GM18526 (cell line): ENCODE measurements around the gene LARP6.

Source experiments
- POLR2A ChIP-seq: IDR thresholded peaks from 3 replicates; pipeline ENCODE4 v1.6.1; 2011; ENCODE audit not compliant: insufficient read length; ENCODE audit errors: extremely low read depth

The LARP6 gene

DNA sequence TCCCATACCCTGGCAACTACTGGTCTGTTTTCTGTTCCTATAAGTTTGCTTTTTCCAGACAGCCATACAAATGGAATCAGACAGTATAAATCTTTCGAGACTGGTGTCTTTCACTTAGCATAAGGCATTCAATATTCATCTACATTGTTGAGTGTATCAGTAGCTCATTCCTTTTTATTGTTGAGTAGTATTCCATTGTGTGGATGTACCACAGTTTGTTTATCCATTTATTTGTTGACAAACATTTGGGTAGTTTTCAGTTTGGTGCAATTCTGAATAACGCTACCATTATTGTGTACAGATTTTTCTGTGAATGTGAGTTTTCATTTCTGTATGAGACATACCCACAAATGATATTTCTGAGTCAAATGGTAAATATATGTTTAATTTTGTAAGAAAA is 35.4 kb downstream of the LARP6 start:
- TF ChIP-seq POLR2A = no peak

DNA sequence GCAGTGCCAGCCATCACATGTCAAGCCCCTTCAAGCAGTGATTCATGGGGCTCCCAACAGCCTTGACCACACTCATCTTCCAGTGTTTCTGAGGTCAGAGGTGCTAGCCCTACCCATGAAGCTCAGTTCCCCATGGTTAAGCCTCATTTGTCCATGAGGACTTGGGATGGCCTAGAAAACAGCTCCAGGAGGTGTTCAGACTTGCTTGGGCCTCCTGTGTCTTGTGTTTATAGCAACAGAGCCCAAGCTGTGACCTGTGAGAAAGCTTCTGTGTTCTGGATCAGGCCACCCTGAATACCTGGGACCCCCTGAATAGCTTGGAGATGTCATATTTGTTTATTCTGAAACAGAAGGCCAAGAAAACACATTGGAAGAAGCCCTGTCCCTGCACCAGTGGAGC is 36.7 kb downstream of the LARP6 start:
- TF ChIP-seq POLR2A = no peak

DNA sequence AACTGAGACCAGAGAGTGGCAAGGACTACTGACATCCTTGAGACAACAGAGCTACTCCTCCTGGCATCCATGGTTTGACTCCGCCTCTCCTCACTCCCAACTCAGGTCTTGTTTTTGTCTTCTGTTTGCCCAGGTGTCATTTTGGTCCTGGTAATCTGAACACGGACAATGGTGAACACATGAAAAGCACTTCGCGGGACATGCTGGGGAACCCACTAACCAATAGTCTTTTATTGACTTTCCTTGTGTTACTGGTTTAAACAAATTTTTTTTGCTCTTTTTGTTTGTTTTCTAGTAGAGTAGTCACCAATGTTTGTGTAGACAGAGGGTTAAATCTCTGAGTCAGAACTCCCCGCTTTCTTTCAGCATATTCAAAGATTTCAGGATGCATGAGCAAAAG is 38.4 kb downstream of the LARP6 start:
- TF ChIP-seq POLR2A = no peak

DNA sequence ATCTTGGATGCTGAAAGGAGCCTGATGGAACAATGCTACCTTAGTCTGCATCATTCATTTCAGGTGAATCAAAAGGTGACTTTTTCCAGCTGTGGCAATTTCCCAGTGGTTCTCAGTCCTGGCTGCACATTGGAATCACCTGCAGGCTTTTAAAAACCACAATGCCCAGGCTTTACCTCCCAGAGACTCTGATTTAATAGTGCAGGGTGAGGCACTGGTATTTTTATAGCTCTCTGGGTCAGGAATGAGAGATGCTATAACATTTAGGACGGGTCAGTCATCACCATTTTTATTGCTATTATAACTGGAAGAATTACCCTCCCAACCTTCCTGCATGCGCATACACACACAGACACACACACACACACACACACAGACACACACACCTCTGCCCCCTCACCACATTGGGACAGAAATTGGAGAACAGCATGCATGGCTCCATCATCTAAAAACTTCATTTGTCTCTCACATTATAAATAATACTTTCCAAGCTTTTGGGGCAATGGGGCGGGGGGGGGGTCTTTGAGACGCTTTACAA is 41.1 kb downstream of the LARP6 start:
- TF ChIP-seq POLR2A = no peak

DNA sequence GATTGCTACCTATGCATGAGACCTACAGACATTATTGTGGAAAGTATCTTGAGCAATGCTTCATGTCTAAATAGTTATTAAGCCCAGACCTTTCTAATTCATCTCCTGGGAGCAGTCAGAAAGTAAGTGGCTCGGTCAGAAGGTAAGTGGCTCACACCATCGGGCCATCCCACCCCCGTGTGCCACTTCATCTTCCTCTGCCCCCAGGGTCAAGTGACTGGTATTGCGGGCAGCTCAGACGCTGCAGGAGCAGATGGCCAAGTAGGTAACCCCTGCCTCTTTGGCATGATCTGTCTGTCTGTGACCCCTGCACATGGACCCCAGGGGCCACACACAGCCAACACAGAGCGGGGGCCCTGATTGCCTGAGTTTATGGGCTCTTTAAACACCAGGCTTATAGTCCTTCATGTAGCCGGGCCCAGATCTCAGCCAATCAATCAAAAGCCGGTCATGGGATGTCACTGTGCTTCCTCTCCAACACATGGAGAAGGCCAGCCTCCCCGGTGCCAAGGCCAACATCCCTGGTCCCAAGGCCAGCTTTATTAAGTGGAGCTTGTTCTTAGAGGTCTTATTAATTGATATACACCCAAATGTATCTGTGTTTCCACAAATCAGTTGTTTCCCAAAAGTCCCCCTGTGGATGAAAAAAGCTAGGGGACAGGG is 42.9 kb downstream of the LARP6 start:
- TF ChIP-seq POLR2A = no peak

- TF ChIP-seq POLR2A = no peak
Observed at GRCh38 chr15:70806992-70807712, 46.8 kb downstream of the LARP6 start.

- TF ChIP-seq POLR2A = no peak
Observed at GRCh38 chr15:70802629-70803028, 51.3 kb downstream of the LARP6 start.

GRCh38 chr15:70801109-70801508 is 52.8 kb downstream of the LARP6 start:
- TF ChIP-seq POLR2A = no peak

DNA sequence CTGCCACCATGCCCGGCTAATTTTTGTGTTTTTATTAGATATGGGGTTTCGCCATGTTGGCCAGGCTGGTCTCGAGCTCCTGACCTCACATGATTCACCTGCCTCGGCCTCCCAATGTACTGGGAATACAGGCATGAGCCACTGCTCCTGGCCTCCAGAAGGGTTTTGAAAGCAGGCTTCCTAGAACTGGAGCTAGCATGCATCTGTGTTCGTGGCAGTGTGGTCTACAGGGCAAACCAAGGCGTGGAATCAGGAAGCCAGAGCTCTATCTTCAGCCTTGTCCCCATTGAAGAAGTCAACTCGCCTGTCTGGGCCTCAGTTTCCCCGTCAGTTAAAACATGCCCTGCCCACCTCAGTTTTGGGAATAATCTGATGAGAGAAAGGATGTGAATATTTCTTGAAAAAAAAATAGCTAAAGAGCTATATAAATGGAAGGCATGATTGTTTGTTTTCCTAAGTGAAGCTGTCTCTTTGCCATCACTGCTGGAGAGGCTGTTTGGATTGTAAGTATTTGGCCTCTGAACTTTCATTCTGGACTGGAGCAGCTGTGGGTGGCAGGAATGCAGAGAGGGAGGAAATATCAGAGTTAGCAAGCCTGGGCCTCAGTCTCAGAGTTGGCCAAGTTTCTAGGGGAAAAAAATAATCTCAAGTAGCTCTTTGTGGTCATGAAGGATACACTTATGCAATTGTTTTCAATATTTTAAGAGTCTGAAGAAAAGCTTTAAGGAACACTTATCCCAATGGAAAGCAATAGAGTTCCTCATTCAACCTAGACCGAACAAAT is 54.1 kb downstream of the LARP6 start:
- TF ChIP-seq POLR2A = no peak

DNA sequence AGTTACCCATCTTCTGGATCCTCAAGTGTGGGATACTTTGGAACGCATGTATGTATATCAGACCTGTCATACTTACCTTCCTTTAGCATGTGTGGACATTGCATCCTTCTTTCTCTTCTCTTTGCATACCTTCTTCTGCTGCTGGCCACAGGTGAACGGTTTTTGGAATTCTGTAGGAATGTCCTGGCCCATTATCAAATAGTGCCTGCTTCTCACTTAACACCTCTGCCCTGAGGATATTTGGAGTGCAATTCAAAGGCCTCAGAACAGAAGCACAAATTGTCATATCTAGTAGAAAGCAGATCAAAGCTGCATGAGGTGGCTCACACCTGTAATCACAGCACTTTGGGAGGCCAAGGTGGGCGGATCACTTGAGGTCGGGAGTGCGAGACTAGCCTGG is 56.5 kb downstream of the LARP6 start:
- TF ChIP-seq POLR2A = no peak

DNA sequence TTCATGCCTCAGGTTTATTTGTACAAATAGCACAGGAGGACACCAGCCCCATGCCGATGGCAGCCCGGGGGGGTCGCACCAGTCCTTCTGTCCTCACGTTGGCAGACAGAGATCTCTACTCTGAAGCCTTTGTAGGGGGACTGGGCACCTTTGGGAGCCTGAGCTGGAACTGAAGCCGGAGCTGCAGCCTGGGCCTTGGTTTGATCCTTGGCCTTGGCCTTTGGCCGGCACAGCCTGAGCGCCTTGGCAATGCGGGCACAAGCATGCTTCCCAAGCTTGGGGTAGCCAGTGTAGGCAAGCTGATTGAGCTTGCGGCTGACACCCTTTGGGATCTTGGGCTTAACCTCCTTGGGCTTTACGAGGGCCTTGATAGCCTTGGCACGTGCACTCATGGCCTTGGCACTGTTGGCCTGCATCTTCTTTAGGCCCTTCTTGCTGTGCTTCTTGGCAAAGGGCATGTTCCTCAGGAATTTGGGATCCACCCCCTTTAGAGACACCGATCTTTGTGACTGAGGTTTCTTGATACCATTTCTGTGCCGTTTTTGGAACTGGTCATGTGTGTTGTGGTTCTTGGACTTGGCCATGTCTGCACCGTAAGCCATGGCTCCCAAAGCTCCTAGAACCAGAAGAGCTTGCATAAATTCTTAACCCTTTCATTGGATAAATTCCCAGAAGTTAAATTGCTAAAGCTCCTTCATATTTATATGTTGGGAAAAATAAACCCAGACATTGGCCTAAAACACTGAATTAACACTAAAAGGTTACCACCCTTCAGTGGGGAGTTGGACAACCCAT is 57.2 kb downstream of the LARP6 start:
- no peak for TF ChIP-seq POLR2A

DNA sequence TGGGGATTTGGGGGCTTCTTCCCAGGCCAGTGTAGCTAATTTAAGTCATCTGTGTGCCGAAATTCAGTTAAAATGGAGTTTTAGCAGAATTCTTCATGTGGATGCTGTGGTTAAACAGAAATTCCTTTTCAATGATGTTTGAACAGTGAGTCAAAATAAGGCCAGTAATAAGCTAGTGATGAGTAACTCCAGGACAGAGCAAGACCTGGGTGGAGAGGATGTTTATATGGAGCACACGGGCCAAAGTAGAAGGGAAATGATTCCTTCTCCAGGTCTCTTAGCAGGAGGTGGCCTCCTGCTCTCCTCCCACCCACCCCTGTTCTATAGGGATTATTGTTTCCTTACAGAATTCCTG is 58.7 kb downstream of the LARP6 start:
- TF ChIP-seq POLR2A = no peak

GRCh38 chr15:70794596-70795310 is 59.2 kb downstream of the LARP6 start:
- no peak for TF ChIP-seq POLR2A

GRCh38 chr15:70793694-70794093 is 60.3 kb downstream of the LARP6 start:
- no peak for TF ChIP-seq POLR2A
